Small intestine (tissue), 7 donors: ENCODE results near the gene TCEAL4. TPM values are rescaled to one million over a fixed set of nuclear protein-coding genes. Genes with fewer than 3 reads are reported as not detected.

ENCODE experiments used
- DNase-seq, 2 donors: peaks; one replicate each; pipeline versions ENCODE4 v3.0.0 to v3.0.0-alpha.2; 2013
- FAIRE-seq: peaks from 2 replicates; lab custom pipeline; 2012; peaks lifted over from hg19 to GRCh38; lab: Jason Lieb, UNC
- H3K27ac ChIP-seq, 3 donors: one replicate each; pipeline ENCODE4 v1.5.1; 2013; ENCODE audit warnings: low read length in 2 of 3, mild to moderate bottlenecking in 2 of 3, control low read depth in 1 of 3, inconsistent platforms in 1 of 3, low read depth in 1 of 3, moderate library complexity in 1 of 3
- H3K27me3 ChIP-seq, 3 donors: one replicate each; pipeline ENCODE4 v1.6.1; 2013; ENCODE audit warnings: low read length in 3 of 3, inconsistent platforms in 1 of 3; ENCODE audit not compliant: control insufficient read depth in 3 of 3, insufficient read depth in 3 of 3
- H3K36me3 ChIP-seq, 3 donors: one replicate each; pipeline ENCODE4 v1.6.1; 2013; ENCODE audit warnings: low read length in 3 of 3, inconsistent platforms in 1 of 3, low read depth in 1 of 3, mild to moderate bottlenecking in 1 of 3, moderate library complexity in 1 of 3; ENCODE audit not compliant: control insufficient read depth in 3 of 3, insufficient read depth in 2 of 3
- H3K4me1 ChIP-seq, 3 donors: one replicate each; pipeline ENCODE4 v1.6.1; 2013; ENCODE audit warnings: low read length in 2 of 3, inconsistent platforms in 1 of 3, low read depth in 1 of 3, mild to moderate bottlenecking in 1 of 3, moderate library complexity in 1 of 3; ENCODE audit not compliant: control insufficient read depth in 3 of 3, insufficient read depth in 2 of 3
- H3K4me3 ChIP-seq, 3 donors: one replicate each; pipeline ENCODE4 v1.5.1; 2013; ENCODE audit warnings: low read length in 3 of 3, control low read depth in 1 of 3, inconsistent platforms in 1 of 3, low read depth in 1 of 3, mild to moderate bottlenecking in 1 of 3, moderate library complexity in 1 of 3
- H3K9me3 ChIP-seq, 2 donors: one replicate each; pipeline ENCODE4 v1.6.1; 2013; ENCODE audit warnings: low read depth in 1 of 2, low read length in 1 of 2; ENCODE audit not compliant: control insufficient read depth in 2 of 2, insufficient read depth in 1 of 2
- WGBS, 3 donors: extraction: QIAGEN DNeasy Blood & Tissue Kit; methylation state at CpG; one replicate each; pipeline ENCODE4 v1.1.7; 2013; 5-methylcytosine and 5-hydroxymethylcytosine counted together
- polyA plus RNA-seq, 4 donors: library from polyadenylated mRNA; stranded (reverse) in 3 of 4; unstranded in 1 of 4; fragments of 200-250 nt in 3 of 4; fragments of 120-200 nt in 1 of 4; gene quantifications; one replicate each; pipeline versions ENCODE4 v1.2.1 to v1.2.3, GENCODE V29; 2013
- donor health status: healthy with polysubstance abuse.
- donor health status: control.
- donor health status: control.
- donor health status: Bipolar disorder and iron deficiency.
- donor health status: healthy.

TCEAL4 gene
- polyA plus RNA-seq, 4 donors, result 13.0 to 90.8 (median 63.5) TPM

GRCh38 chrX:103549916-103550315, 35.4 kb upstream of the TCEAL4 start:
- FAIRE-seq, result no peak
- DNase-seq, result no peak
- no peak overlapping the region for H3K27ac ChIP-seq

GRCh38 chrX:103550415-103551051, 34.8 kb upstream of the TCEAL4 start:
- DNase-seq (peak in 1 of 2 donors; percentile 7), FAIRE-seq (no peak)
- 20 to 56% (median 31%) methylated on average over 3 of the region's 3 CpGs for WGBS, 3 donors
- H3K27ac ChIP-seq, result no peak overlapping the region
- no peaks in the 10 kb centered on the region for H3K9me3 ChIP-seq
- no peak overlapping the region for H3K4me3 ChIP-seq
- no peaks in the 10 kb centered on the region for H3K36me3 ChIP-seq
- peaks cover 0 to 3% (median 0%) of the 10 kb centered on the region in 3 donors for H3K4me1 ChIP-seq
- H3K27me3 ChIP-seq, result no peaks in the 10 kb centered on the region

More at GRCh38 chrX:103549916-103550315, 35.4 kb upstream of the TCEAL4 start:
- Histone ChIP-seq H3K36me3 (no peaks in the 10 kb centered on the region), H3K27me3 (no peaks in the 10 kb centered on the region), H3K4me3 (no peak overlapping the region), H3K4me1 (peaks cover 0 to 3% (median 0%) of the 10 kb centered on the region in 3 donors), H3K9me3 (no peaks in the 10 kb centered on the region)
- 52 to 63% (median 54%) methylated on average over 3 of the region's 3 CpGs for WGBS, 3 donors

- FAIRE-seq (no peak), DNase-seq (peak; percentile 60 to 78)
- H3K4me3 ChIP-seq, result no peak overlapping the region
- H3K9me3 ChIP-seq, result no peaks in the 10 kb centered on the region
- peaks cover 0 to 3% (median 0%) of the 10 kb centered on the region in 3 donors for H3K4me1 ChIP-seq
- H3K27ac ChIP-seq, result no peak overlapping the region
- no peaks in the 10 kb centered on the region for H3K27me3 ChIP-seq
- 28 to 80% (median 30%) methylated on average over 1 of the region's 1 CpG for WGBS, 3 donors
- no peaks in the 10 kb centered on the region for H3K36me3 ChIP-seq
These were observed 33.1 kb upstream of the TCEAL4 start for GRCh38 chrX:103552236-103552635.

GRCh38 chrX:103554687-103555424, 30.5 kb upstream of the TCEAL4 start:
- Histone ChIP-seq H3K27me3 (no peaks in the 10 kb centered on the region), H3K4me1 (peaks cover 0 to 3% (median 0%) of the 10 kb centered on the region in 3 donors), H3K9me3 (no peaks in the 10 kb centered on the region), H3K27ac (no peak overlapping the region), H3K4me3 (peak overlapping the region in 1 of 3 donors; percentile 49), H3K36me3 (no peaks in the 10 kb centered on the region)
- FAIRE-seq (no peak), DNase-seq (peak; percentile 32 to 78)
- 3 to 43% (median 24%) methylated on average over 19 of the region's 19 CpGs for WGBS, 3 donors

DNA sequence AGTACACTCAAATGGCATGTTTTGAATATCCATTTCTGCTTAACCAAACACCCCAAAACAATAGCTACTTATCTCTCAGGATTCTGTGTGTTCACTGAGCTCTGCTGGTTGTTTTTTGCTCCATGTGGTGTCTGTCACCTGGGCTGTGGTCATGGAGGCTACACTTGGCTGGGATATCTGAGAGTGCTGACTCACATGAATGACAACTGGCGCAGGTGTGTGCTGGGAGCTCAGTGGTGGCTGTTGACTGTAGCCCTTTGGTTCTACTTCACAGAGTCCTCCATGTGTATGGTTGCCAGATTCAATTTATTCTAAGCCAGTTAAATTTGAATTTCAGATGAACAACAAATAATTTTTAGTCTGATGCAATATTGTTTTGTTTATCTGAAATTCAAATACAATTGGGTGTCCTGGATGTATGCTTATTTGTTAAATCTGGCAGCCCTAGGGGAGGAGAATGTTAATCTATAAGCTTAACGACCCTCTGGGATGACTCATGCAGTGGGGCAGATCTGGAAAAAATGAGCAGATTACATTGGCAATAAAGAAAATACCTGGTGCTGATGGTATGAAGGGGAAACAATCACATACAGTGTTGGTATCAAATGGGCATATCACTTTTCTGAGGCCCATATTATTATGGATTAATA, 28.2 kb upstream of the TCEAL4 start:
- FAIRE-seq (no peak), DNase-seq (no peak)
- 12 to 47% (median 25%) methylated on average over 2 of the region's 2 CpGs for WGBS, 3 donors
- no peaks in the 10 kb centered on the region for H3K4me1 ChIP-seq
- H3K27ac ChIP-seq, result no peak overlapping the region
- H3K9me3 ChIP-seq, result no peaks in the 10 kb centered on the region
- no peaks in the 10 kb centered on the region for H3K36me3 ChIP-seq
- H3K4me3 ChIP-seq, result no peak overlapping the region
- no peaks in the 10 kb centered on the region for H3K27me3 ChIP-seq

GRCh38 chrX:103560256-103560655, 25.1 kb upstream of the TCEAL4 start:
- H3K27ac ChIP-seq, result no peak overlapping the region
- H3K4me3 ChIP-seq, result no peak overlapping the region
- no peaks in the 10 kb centered on the region for H3K36me3 ChIP-seq
- H3K27me3 ChIP-seq, result no peaks in the 10 kb centered on the region
- no peaks in the 10 kb centered on the region for H3K4me1 ChIP-seq
- no peaks in the 10 kb centered on the region for H3K9me3 ChIP-seq
- FAIRE-seq (no peak), DNase-seq (no peak)
- 38 to 87% (median 62%) methylated on average over 1 of the region's 1 CpG for WGBS, 3 donors

DNA sequence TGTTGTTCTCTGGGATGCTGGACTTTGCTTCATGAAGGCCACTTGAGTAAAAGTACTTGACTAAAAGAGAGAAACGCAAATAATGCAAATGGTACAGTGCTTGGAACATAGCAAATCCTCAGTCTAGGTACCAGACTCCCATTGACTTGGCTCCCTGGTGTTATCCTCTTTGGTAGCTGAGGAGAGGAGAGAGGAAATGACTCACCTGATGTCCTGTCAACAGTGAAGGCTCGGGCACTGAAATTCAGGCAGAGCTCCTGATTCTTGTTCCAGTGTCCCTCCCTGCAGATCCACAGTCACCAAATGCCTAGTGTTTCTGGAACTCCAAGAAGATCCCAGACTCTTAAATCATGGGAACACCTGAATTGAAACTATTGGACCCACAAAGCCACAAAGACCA, 22.5 kb upstream of the TCEAL4 start:
- Histone ChIP-seq H3K27ac (no peak overlapping the region), H3K36me3 (no peaks in the 10 kb centered on the region), H3K4me1 (no peaks in the 10 kb centered on the region), H3K27me3 (no peaks in the 10 kb centered on the region), H3K4me3 (no peak overlapping the region), H3K9me3 (no peaks in the 10 kb centered on the region)
- FAIRE-seq (no peak), DNase-seq (no peak)
- 80 to 82% (median 81%) methylated on average over 2 of the region's 2 CpGs for WGBS, 3 donors

GRCh38 chrX:103565197-103565596, 20.1 kb upstream of the TCEAL4 start:
- Histone ChIP-seq H3K4me1 (no peaks in the 10 kb centered on the region), H3K4me3 (no peak overlapping the region), H3K36me3 (no peaks in the 10 kb centered on the region), H3K27ac (no peak overlapping the region), H3K9me3 (no peaks in the 10 kb centered on the region), H3K27me3 (no peaks in the 10 kb centered on the region)
- FAIRE-seq, result no peak
- 56 to 71% (median 67%) methylated on average over 4 of the region's 4 CpGs for WGBS, 3 donors
- no peak for DNase-seq
